Activated CD8-positive, alpha-beta memory T cell treated with anti-CD3 and anti-CD28 coated beads, Interleukin-2, amount 50 U/mL, for 24 hours (primary cell): Measurements from ENCODE around the gene PAF1.

ENCODE experiments used
- DNase-seq: peaks from one replicate; pipeline ENCODE4 v3.0.0-alpha.2; 2020; ENCODE audit errors: extremely low read depth

Gene PAF1

DNA sequence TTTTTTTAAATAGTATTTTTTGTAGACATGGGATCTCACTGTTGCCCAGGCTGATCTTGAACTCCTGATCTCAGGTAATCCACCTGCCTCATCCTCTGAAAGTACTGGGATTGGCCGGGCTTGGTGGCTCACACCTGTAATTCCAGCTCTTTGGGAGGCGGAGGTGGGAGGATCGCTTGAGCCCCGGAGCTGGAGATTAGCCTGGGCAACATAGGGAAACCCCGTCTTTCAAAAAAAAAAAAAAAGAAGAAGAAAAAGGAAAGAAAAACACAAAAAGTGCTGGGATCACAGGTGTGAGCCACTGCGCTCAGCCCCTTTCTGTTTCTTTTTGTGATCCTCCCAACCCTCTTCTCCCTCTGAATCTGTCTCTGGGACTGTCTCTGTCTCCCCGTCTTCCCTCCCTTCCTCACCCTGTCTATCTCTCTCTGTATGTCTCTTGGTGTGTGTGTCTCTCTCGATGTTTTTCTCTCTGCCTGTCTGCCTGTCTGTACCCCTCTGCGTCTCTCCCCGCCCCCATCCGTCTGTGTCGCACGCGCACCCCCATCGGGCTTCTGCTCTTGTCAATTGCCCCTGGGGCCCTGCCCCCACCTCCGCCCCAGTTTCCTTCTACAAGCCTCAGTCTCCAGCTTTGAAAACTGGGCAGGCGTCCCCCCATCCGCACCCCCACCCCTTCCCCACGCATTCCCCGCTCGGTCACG is 15.2 kb upstream of the PAF1 start:
- DNase-seq: no peak

DNA sequence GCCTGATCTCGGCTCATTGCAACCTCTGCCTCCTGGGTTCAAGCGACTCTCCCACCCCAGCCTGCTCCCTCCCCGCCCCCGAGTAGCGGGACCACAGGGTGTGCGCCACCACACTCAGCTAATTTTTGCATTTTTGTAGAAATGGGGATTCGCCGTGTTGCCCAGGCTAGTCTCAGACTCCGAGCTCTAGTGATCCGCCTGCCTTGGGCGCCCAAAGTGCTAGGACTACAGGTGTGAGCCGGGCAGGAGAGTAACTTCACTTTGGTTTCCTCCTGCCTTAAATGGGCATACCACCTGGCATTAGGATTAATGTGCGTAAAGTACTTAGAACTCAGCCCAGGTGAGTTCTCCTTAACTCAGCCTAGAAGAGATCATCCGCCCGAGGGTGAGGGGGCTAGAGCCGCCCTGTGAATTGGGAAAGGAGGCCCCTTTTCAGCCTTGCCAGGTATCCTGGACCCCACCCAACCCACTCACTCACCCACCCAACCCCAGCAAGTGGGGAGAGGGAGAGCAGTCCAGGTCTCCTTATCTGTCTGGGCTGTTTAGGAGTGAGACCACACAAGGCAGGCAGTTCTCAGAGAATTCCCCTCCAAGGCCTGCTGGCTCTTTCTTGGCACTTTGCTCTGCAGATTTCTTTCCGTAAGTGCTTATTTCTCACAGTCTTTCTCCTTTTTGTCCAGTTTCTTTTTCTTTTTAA is 14.5 kb upstream of the PAF1 start:
- no peak for DNase-seq

GRCh38 chr19:39403331-39404312 is 12.7 kb upstream of the PAF1 start:
- peak; percentile 87 for DNase-seq

GRCh38 chr19:39402346-39403300 is 11.7 kb upstream of the PAF1 start:
- DNase-seq: no peak

GRCh38 chr19:39401549-39402345 is 10.8 kb upstream of the PAF1 start:
- peak; percentile 71 for DNase-seq

DNA sequence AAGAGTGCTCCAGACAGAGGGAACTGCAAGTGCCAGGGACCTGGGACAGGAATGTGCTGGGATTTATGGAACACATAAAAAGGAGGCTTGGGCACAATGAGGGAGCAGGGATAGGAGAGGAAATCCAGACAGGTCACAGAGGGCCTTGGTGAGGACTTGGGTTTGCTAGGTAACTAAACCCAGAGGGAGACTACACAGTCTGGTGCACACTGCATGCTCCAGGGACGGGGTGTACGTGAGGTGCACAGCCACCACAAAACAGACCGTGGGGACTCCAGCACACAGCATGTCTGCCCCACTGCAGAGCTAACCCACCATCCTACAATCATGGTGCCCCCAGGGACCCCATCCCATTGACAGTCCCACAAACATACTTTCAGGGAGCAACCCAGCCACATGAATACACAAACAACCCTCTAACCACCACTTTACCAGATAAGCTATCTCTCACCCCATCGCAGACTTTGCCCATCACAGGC is 10.2 kb upstream of the PAF1 start:
- DNase-seq: no peak

DNA sequence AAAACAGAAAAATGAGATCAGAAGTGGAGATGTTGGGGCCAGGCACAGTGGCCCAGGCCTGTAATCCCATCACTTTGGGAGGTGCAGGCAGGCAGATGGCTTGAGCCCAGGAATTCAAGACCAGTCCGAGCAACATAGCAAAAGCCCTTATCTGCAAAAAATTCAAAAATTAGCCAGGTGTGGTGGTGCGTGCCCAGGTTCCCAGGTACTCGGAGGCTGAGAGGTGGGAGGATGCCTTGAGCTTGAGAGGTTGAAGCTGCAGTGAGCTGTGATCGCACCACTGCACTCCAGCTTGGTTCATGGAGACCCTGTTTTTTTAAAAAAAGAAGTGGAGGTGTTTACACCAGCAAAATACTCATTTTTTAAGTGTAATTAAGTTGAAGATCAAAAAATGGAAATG is 9.2 kb upstream of the PAF1 start:
- no peak for DNase-seq

GRCh38 chr19:39399668-39400050 is 8.8 kb upstream of the PAF1 start:
- no peak for DNase-seq

DNA sequence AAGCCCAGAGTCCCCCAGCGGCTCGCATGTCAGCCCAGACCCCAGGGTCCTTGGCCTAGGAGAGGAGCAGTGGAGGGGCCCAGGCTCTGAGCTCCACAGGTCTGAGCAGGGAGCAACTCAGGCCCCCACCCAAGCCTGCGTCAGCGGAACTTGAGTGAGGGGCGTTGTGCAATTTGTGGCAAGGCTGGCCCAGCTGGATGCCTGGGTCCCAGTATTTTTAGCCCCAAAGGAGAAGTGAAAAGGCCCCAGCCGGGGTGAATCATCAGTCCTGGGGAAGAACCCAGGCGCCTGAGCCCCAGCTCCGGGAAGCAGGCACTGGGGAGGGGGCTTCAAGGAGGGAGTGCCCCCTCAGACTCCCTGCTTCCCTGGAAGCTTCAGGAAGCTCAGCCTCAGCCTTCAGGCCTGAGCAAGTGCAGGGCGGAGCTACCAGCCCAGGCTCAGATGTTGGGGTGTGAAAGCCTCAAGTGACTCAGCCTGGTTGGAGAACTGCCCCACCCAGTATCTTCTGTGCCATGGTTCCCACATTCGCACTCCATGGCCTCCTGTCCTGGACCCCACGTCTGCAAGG is 7.5 kb upstream of the PAF1 start:
- no peak for DNase-seq

- peak; percentile 81 for DNase-seq
Observed at GRCh38 chr19:39397360-39398296, 6.7 kb upstream of the PAF1 start.

GRCh38 chr19:39390451-39390750 is 505 bp downstream of the PAF1 start:
- no peak for DNase-seq

DNA sequence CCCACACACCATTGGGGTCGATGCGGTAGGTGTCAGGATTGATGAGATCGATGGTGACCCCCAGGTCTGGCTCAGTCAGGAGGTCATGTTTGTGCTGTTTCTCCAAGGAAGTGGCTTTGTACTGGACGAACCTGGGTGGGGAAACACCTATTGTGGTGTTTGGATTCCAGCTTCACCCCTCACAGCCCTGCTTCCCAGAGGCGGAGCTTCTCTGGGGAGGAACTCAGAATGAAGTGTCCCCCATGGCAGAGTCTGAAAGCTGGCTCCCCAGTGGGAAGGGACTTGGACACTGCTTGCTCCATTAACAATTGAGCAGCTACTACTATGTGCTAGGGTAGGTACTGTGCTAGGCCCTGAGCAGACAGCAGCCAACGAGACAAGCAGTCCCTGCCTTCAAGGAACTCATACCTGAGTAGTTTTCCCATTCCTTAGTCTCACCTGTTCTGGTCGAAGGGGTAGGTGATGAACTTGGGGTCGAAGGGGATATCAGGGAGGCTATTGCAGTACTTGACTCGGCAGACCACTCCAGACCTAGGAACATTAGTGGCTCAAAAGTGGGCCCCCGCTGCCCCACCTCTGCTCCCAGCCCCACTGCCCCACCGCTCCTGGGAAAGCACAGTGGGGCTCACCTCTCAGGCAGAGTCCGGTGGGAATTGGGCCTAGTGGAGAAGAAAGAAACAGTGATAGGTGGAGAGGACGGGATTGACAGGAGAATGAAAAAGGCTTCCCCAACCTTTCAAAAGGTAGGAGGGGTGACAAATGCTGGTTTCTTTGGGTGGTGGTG is 1.1 kb downstream of the PAF1 start:
- DNase-seq: no peak

DNA sequence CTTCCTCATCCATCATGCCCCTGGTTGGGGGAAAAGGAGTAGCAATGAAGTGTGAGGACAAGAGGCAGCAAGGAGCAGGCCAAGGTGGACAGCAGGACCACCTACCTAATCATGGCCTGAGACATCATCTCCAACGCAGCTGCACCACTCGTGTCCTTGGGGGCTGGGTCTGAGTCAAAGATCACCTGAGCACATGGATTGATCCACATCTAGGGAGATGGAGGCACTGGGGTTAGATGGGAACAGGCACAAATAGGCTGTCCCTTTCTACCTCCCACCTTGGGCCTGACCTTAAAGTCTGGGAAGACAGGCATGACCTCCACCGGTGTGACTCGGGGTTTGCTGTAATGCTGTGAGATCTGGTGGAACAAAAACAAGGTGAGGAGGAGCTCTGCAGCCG is 2.2 kb downstream of the PAF1 start:
- no peak for DNase-seq

- no peak for DNase-seq
Observed at GRCh38 chr19:39386557-39386956, 4.3 kb downstream of the PAF1 start.

- DNase-seq: no peak
Observed at GRCh38 chr19:39385629-39386411, 5.1 kb downstream of the PAF1 start.

- DNase-seq: no peak
Observed at GRCh38 chr19:39384839-39385568, 5.9 kb downstream of the PAF1 start.
